K562 (cell line): ENCODE results near the gene BMP2K. TPM values are rescaled to one million over a fixed set of nuclear protein-coding genes. Genes with fewer than 3 reads are reported as not detected.

Source experiments
- BRCA1 ChIP-seq, 2 experiments: fragments of 450-650 bp in 1 of 2; sonication (generic) in 1 of 2; formaldehyde crosslinking in 1 of 2; IDR thresholded peaks; 2 replicates each; pipeline versions ENCODE4 v1.5.0 to v1.6.1; 2017 to 2020; ENCODE audit warnings: mild to moderate bottlenecking in 1 of 2, missing genetic modification reagents in 1 of 2
- DMBX1 ChIP-seq: fragments of 250-450 bp; sonication (Bioruptor Pico); IDR thresholded peaks from 2 replicates; pipeline ENCODE4 v1.8.0; 2022; ENCODE audit warnings: inconsistent platforms, mild to moderate bottlenecking, moderate library complexity, borderline replicate concordance
- DNMT1 ChIP-seq: fragments of 450-650 bp; IDR thresholded peaks from 2 replicates; pipeline ENCODE4 v1.6.1; 2016; ENCODE audit warnings: antibody characterized with exemption, mild to moderate bottlenecking
- E2F8 ChIP-seq: fragments of 450-650 bp; IDR thresholded peaks from 2 replicates; pipeline ENCODE4 v1.7.1; 2018; ENCODE audit warnings: mild to moderate bottlenecking, low read depth; ENCODE audit not compliant: partially characterized antibody
- KHSRP ChIP-seq: fragments of 450-650 bp; IDR thresholded peaks from 2 replicates; pipeline ENCODE4 v1.6.1; 2017
- KLF16 ChIP-seq: IDR thresholded peaks from 2 replicates; pipeline ENCODE4 v1.6.1; 2016; ENCODE audit warnings: antibody characterized with exemption
- POLR2A ChIP-seq: fragments of 450-650 bp; conservative IDR thresholded peaks from 2 replicates; pipeline ENCODE4 v1.6.1; 2016
- SIN3A ChIP-seq, 2 experiments: fragments of 150-350 bp in 1 of 2; IDR thresholded peaks; 2 replicates each; pipeline ENCODE4 v1.6.1; 2011 to 2016; ENCODE audit warnings: borderline replicate concordance in 2 of 2, low read depth in 2 of 2, low read length in 2 of 2, mild to moderate bottlenecking in 2 of 2, moderate library complexity in 2 of 2; ENCODE audit not compliant: control insufficient read depth in 1 of 2
- SMAD4 ChIP-seq: fragments of 250-450 bp; sonication (Bioruptor Pico); conservative IDR thresholded peaks from 2 replicates; pipeline ENCODE4 v1.8.0; 2021; ENCODE audit warnings: inconsistent platforms, mild to moderate bottlenecking, moderate library complexity
- ZBTB8A ChIP-seq: fragments of 450-650 bp; IDR thresholded peaks from 2 replicates; pipeline ENCODE4 v1.6.1; 2018; ENCODE audit warnings: mild to moderate bottlenecking, moderate library complexity; ENCODE audit not compliant: partially characterized antibody
- ZNF395 ChIP-seq: fragments of 200-800 bp; sonication (Bioruptor generic); IDR thresholded peaks from 2 replicates; pipeline ENCODE4 v1.6.1; 2017; ENCODE audit warnings: missing genetic modification characterization, missing compliant biosample characterization
- polyA plus RNA-seq, 8 experiments: library from polyadenylated mRNA; depleted of rRNA in 4 of 8; stranded (reverse) in 5 of 8; unstranded in 3 of 8; fragments of >200 nt; fragmentation: Nextera tagmentation in 2 of 8; fragmentation: Illumina TruSeq in 1 of 8; extraction: Ambion mirVana in 2 of 8; extraction: Trizol in 1 of 8; gene quantifications; 2 replicates each; pipeline versions ENCODE4 v1.2.1 to v1.2.3, GENCODE V29; 2011 to 2014; ENCODE audit warnings: inconsistent platforms in 1 of 8, missing spikeins in 1 of 8
- total RNA-seq, 7 experiments: library from RNA; depleted of rRNA in 6 of 7; stranded (reverse); fragments of >200 nt in 6 of 7; fragmentation: Illumina TruSeq in 2 of 7; extraction: Trizol in 2 of 7; gene quantifications; 2 replicates each; pipeline versions ENCODE4 v1.2.1 to v1.2.3, GENCODE V29; 2011 to 2021; ENCODE audit warnings: low replicate concordance in 1 of 7
- TF ChIP-seq, protein P1 (sequence below): fragments of 150-350 bp; IDR thresholded peaks from 2 replicates; pipeline ENCODE4 v1.6.1; 2014; ENCODE audit warnings: low read depth, mild to moderate bottlenecking, low read length, borderline replicate concordance

Gene BMP2K
- total and polyA plus RNA-seq, 9 of the 15 experiments (the other 6 are each of a cell fraction or from before 2014, with no cell fraction given): 17.0 to 217 (median 104) TPM

- peak; percentile 37 for TF ChIP-seq E2F8
- no peak for TF ChIP-seq DNMT1
- TF ChIP-seq SMAD4 (CRISPR knock-in tag): no peak
- no peak for TF ChIP-seq ZBTB8A
- no peak for TF ChIP-seq DMBX1
- TF ChIP-seq POLR2A: peak; percentile 14; the same call in 1 of the 2 replicates
- 0 out of 2 replicates have a peak, but pooled peaks have one; percentile 49 for TF ChIP-seq ZNF395 (CRISPR knock-in tag)
- no peak for TF ChIP-seq BRCA1 (IDR thresholded peaks at IDR 0.05)
- TF ChIP-seq BRCA1 (CRISPR knock-in tag; IDR thresholded peaks at IDR 0.05): no peak
- no peak for TF ChIP-seq KLF16
- TF ChIP-seq KHSRP: no peak; the same call in 1 of the 2 replicates
- TF ChIP-seq, protein P1, sequence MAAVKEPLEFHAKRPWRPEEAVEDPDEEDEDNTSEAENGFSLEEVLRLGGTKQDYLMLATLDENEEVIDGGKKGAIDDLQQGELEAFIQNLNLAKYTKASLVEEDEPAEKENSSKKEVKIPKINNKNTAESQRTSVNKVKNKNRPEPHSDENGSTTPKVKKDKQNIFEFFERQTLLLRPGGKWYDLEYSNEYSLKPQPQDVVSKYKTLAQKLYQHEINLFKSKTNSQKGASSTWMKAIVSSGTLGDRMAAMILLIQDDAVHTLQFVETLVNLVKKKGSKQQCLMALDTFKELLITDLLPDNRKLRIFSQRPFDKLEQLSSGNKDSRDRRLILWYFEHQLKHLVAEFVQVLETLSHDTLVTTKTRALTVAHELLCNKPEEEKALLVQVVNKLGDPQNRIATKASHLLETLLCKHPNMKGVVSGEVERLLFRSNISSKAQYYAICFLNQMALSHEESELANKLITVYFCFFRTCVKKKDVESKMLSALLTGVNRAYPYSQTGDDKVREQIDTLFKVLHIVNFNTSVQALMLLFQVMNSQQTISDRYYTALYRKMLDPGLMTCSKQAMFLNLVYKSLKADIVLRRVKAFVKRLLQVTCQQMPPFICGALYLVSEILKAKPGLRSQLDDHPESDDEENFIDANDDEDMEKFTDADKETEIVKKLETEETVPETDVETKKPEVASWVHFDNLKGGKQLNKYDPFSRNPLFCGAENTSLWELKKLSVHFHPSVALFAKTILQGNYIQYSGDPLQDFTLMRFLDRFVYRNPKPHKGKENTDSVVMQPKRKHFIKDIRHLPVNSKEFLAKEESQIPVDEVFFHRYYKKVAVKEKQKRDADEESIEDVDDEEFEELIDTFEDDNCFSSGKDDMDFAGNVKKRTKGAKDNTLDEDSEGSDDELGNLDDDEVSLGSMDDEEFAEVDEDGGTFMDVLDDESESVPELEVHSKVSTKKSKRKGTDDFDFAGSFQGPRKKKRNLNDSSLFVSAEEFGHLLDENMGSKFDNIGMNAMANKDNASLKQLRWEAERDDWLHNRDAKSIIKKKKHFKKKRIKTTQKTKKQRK: no peak
- no peak for TF ChIP-seq SIN3A (IDR thresholded peaks at IDR 0.05; ENCODE audit: borderline replicate concordance in 2 of 2, control insufficient read depth in 1 of 2, low read depth in 2 of 2, low read length in 2 of 2)
These were observed 3.9 kb downstream of the BMP2K start (continued) for GRCh38 chr4:78780093-78780492.
